Stomach (tissue), 9 donors: ENCODE data around the gene MTHFSD. TPM values are rescaled to one million over a fixed set of nuclear protein-coding genes. Genes with fewer than 3 reads are reported as not detected.
A peak's percentile ranks its signal among the peaks of the same experiment; 100 is the strongest.

ENCODE experiments used
- DNase-seq, 2 donors: peaks; one replicate each; pipeline versions ENCODE4 v3.0.0 to v3.0.0-alpha.2; 2013 to 2019
- H3K27ac ChIP-seq, 5 donors: fragments of 200-600 bp in 4 of 5; sonication (generic) in 4 of 5; one replicate each; pipeline ENCODE4 v1.5.1; 2013 to 2019; ENCODE audit warnings: mild to moderate bottlenecking in 1 of 5, moderate library complexity in 1 of 5
- H3K27me3 ChIP-seq, 3 donors: fragments of 200-600 bp; sonication (generic); one replicate each; pipeline ENCODE4 v1.5.1; 2017 to 2019; ENCODE audit warnings: mixed run types in 1 of 3
- H3K36me3 ChIP-seq, 4 donors: fragments of 200-600 bp; sonication (generic); 1 replicate in 3 of 4; 2 replicates in 1 of 4; pipeline ENCODE4 v1.5.1; 2016 to 2019
- H3K4me1 ChIP-seq, 4 donors: fragments of 200-600 bp; sonication (generic); one replicate each; pipeline ENCODE4 v1.5.1; 2016 to 2019
- H3K4me3 ChIP-seq, 4 donors: fragments of 200-600 bp; sonication (generic) in 3 of 4; one replicate each; pipeline ENCODE4 v1.5.1; 2016 to 2019; ENCODE audit warnings: mild to moderate bottlenecking in 1 of 4
- H3K9me3 ChIP-seq, 4 donors: fragments of 200-600 bp; sonication (generic); one replicate each; pipeline ENCODE4 v1.5.1; 2016 to 2019
- EP300 ChIP-seq: sonication (generic); formaldehyde crosslinking; IDR thresholded peaks from one replicate; pipeline ENCODE4 v1.6.1; 2017; ENCODE audit warnings: antibody characterized with exemption
- POLR2A ChIP-seq, 4 donors: fragments of 450-650 bp; IDR thresholded peaks; one replicate each; pipeline ENCODE4 v1.6.1; 2016; ENCODE audit warnings: antibody characterized with exemption in 4 of 4, control low read depth in 2 of 4, mild to moderate bottlenecking in 1 of 4, moderate library complexity in 1 of 4
- POLR2AphosphoS5 ChIP-seq, 3 donors: sonication (generic); formaldehyde crosslinking; IDR thresholded peaks; one replicate each; pipeline ENCODE4 v1.6.1; 2016; ENCODE audit warnings: antibody characterized with exemption in 3 of 3
- WGBS, 5 donors: extraction: QIAGEN DNeasy Blood & Tissue Kit in 3 of 5; methylation state at CpG; one replicate each; pipeline versions ENCODE4 v1.1.5 to v1.1.7; 2013 to 2018; 5-methylcytosine and 5-hydroxymethylcytosine counted together
- intact Hi-C: fragments of 100-400 bp; cut with DNase I; formaldehyde crosslinking; loops from one replicate; pipeline ENCODE4 v1.15.1; 2023; ENCODE audit warnings: low total_unique reads
- polyA plus RNA-seq, 3 donors: library from polyadenylated mRNA; stranded (reverse); fragments of 200-250 nt; gene quantifications; one replicate each; pipeline ENCODE4 v1.2.3, GENCODE V29; 2013
- total RNA-seq, 5 donors: library from RNA; depleted of rRNA; stranded (reverse); fragments of >200 nt; gene quantifications; one replicate each; pipeline versions ENCODE4 v1.1.0 to v1.2.3, GENCODE V29; 2014 to 2016
- TF ChIP-seq, protein P1 (sequence below), 7 experiments: fragments of 450-650 bp in 4 of 7; fragments of 200-600 bp in 3 of 7; sonication (generic) in 3 of 7; IDR thresholded peaks; one replicate each; pipeline ENCODE4 v1.5.1; 2016 to 2019; ENCODE audit warnings: antibody characterized with exemption in 7 of 7, control low read depth in 2 of 7, mild to moderate bottlenecking in 1 of 7
- donor health status: healthy with polysubstance abuse.
- donor health status: Bipolar disorder and iron deficiency.
- donor health status: healthy.

The MTHFSD gene
- total and polyA plus RNA-seq, 8 donors = 3.5 to 23.1 (median 7.7) TPM

DNA sequence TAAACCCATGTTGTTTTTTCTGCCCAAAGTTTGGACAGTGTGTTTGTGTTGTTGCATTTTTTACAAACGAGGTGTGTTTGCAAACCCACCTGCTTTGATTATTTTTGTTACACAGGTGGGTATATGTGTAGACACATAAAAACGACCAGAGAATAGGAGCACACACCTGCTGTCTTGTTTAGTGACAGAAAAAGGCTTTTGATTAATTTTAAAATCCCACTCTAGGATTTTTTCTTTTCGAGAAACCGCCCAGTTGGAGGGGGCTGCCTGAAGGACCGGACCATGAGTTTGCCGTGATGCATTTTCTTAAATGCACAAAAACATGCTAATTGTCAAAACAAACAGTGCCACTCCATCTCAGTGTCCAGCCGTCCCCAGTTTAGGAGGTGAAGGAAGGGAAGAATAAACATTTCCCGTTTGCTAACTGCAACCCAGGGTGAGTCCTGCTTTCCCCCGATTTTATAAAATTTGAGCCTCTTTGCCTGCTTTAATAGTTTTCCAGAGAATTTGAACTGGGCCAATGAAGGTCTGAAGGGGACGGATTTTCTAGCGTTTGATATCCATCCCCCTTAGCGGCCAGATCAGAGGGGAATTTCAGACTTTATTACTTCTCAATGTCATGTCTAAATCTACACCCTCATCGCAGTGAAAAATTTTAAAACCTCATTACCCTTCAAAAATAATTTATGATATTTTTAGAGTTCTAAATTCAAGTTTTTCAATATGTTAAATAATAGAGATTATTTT is 14.8 kb upstream of the MTHFSD start:
- Histone ChIP-seq H3K4me3 (no peak overlapping the region), H3K27me3 (peaks cover 39 to 100% (median 86%) of the 10 kb centered on the region in 3 donors), H3K36me3 (no peaks in the 10 kb centered on the region), H3K27ac (no peak overlapping the region), H3K4me1 (peaks cover 0 to 25% (median 17%) of the 10 kb centered on the region in 4 donors), H3K9me3 (no peaks in the 10 kb centered on the region)
- TF ChIP-seq, protein P1, sequence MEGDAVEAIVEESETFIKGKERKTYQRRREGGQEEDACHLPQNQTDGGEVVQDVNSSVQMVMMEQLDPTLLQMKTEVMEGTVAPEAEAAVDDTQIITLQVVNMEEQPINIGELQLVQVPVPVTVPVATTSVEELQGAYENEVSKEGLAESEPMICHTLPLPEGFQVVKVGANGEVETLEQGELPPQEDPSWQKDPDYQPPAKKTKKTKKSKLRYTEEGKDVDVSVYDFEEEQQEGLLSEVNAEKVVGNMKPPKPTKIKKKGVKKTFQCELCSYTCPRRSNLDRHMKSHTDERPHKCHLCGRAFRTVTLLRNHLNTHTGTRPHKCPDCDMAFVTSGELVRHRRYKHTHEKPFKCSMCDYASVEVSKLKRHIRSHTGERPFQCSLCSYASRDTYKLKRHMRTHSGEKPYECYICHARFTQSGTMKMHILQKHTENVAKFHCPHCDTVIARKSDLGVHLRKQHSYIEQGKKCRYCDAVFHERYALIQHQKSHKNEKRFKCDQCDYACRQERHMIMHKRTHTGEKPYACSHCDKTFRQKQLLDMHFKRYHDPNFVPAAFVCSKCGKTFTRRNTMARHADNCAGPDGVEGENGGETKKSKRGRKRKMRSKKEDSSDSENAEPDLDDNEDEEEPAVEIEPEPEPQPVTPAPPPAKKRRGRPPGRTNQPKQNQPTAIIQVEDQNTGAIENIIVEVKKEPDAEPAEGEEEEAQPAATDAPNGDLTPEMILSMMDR (IDR thresholded peaks at IDR 0.05) = no peak
- TF ChIP-seq EP300 = no peak
- TF ChIP-seq POLR2AphosphoS5 (IDR thresholded peaks at IDR 0.05) = no peak
- TF ChIP-seq POLR2A (IDR thresholded peaks at IDR 0.05) = no peak
- no peak for DNase-seq
- 28 to 50% (median 42%) methylated on average over 13 of the region's 13 CpGs for WGBS, 5 donors
- intact Hi-C loops = loop anchor here (5.0 kb wide), 1 partner anchor 487 kb away; no protein-coding TSS in a partner anchor

DNA sequence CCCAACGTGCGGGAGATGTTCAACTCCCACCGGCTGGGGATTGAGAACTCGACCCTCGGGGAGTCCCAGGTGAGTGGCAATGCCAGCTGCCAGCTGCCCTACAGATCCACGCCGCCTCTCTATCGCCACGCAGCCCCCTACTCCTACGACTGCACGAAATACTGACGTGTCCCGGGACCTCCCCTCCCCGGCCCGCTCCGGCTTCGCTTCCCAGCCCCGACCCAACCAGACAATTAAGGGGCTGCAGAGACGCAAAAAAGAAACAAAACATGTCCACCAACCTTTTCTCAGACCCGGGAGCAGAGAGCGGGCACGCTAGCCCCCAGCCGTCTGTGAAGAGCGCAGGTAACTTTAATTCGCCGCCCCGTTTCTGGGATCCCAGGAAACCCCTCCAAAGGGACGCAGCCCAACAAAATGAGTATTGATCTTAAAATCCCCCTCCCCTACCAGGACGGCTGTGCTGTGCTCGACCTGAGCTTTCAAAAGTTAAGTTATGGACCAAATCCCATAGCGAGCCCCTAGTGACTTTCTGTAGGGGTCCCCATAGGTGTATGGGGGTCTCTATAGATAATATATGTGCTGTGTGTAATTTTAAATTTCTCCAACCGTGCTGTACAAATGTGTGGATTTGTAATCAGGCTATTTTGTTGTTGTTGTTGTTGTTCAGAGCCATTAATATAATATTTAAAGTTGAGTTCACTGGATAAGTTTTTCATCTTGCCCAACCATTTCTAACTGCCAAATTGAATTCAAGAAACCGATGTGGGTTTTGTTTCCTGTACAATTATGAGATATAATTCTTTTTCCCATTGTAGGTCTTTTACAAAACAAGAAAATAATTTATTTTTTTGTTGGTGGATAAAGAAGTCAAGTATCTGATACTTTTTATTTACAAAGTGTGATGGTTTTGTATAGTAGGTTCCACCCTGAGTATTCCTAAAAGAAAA is 13.9 kb upstream of the MTHFSD start:
- intact Hi-C loops = loop anchor here (5.0 kb wide), 1 partner anchor 488 kb away; no protein-coding TSS in a partner anchor
- 11 to 15% (median 12%) methylated on average over 29 to 33 of the region's 33 CpGs for WGBS, 5 donors
- H3K27ac ChIP-seq = peak overlapping the region in 1 of 5 donors; percentile 42
- H3K36me3 ChIP-seq = no peaks in the 10 kb centered on the region
- no peaks in the 10 kb centered on the region for H3K9me3 ChIP-seq
- H3K27me3 ChIP-seq = peaks cover 48 to 100% (median 88%) of the 10 kb centered on the region in 3 donors
- H3K4me1 ChIP-seq = peaks cover 4 to 32% (median 22%) of the 10 kb centered on the region in 4 donors
- DNase-seq = no peak
- H3K4me3 ChIP-seq = peak overlapping the region in 2 of 4 donors; percentile 32
- TF ChIP-seq EP300 (no peak), POLR2A (IDR thresholded peaks at IDR 0.05) (no peak), POLR2AphosphoS5 (IDR thresholded peaks at IDR 0.05) (no peak)
- TF ChIP-seq, protein P1 (IDR thresholded peaks at IDR 0.05) = no peak

DNA sequence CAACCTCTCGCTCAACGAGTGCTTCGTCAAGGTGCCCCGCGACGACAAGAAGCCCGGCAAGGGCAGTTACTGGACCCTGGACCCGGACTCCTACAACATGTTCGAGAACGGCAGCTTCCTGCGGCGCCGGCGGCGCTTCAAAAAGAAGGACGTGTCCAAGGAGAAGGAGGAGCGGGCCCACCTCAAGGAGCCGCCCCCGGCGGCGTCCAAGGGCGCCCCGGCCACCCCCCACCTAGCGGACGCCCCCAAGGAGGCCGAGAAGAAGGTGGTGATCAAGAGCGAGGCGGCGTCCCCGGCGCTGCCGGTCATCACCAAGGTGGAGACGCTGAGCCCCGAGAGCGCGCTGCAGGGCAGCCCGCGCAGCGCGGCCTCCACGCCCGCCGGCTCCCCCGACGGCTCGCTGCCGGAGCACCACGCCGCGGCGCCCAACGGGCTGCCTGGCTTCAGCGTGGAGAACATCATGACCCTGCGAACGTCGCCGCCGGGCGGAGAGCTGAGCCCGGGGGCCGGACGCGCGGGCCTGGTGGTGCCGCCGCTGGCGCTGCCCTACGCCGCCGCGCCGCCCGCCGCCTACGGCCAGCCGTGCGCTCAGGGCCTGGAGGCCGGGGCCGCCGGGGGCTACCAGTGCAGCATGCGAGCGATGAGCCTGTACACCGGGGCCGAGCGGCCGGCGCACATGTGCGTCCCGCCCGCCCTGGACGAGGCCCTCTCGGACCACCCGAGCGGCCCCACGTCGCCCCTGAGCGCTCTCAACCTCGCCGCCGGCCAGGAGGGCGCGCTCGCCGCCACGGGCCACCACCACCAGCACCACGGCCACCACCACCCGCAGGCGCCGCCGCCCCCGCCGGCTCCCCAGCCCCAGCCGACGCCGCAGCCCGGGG is 12.9 kb upstream of the MTHFSD start:
- Histone ChIP-seq H3K27me3 (peaks cover 48 to 92% (median 86%) of the 10 kb centered on the region in 3 donors), H3K9me3 (no peaks in the 10 kb centered on the region), H3K36me3 (no peaks in the 10 kb centered on the region), H3K4me1 (peaks cover 12 to 42% (median 30%) of the 10 kb centered on the region in 4 donors), H3K4me3 (peak overlapping the region; percentile 11 to 45 (median 32)), H3K27ac (peak overlapping the region in 3 of 5 donors; percentile 20 to 51 (median 42))
- TF ChIP-seq POLR2A (IDR thresholded peaks at IDR 0.05) (no peak), POLR2AphosphoS5 (IDR thresholded peaks at IDR 0.05) (no peak), EP300 (no peak)
- TF ChIP-seq, protein P1 (IDR thresholded peaks at IDR 0.05) = no peak
- DNase-seq = no peak
- intact Hi-C loops = loop anchor here (5.0 kb wide), 1 partner anchor 489 kb away; no protein-coding TSS in a partner anchor
- 1 to 7% (median 4%) methylated on average over 3 to 116 of the region's 116 CpGs for WGBS, 5 donors
